Spleen (tissue), 11 donors: Measurements from ENCODE around the gene REP15. TPM values are rescaled to one million over a fixed set of nuclear protein-coding genes. Genes with fewer than 3 reads are reported as not detected.

Experiments
- DNase-seq: peaks from one replicate; pipeline ENCODE4 v3.0.0-alpha.2; 2020
- H3K27ac ChIP-seq, 8 donors: fragments of 200-600 bp; sonication (generic) in 7 of 8; 1 replicate in 4 of 8; 2 replicates in 4 of 8; pipeline versions ENCODE4 v1.5.0 to v1.8.0; 2016 to 2021; ENCODE audit warnings: inconsistent platforms in 4 of 8, mild to moderate bottlenecking in 4 of 8, moderate library complexity in 1 of 8
- H3K27me3 ChIP-seq, 7 donors: fragments of 200-600 bp; sonication (generic) in 6 of 7; replicated peaks in 1 of 7; 1 replicate in 4 of 7; 2 replicates in 3 of 7; pipeline versions ENCODE4 v1.5.0 to v1.8.0; 2016 to 2021; ENCODE audit warnings: inconsistent platforms in 3 of 7, mild to moderate bottlenecking in 1 of 7
- H3K36me3 ChIP-seq, 6 donors: fragments of 200-600 bp; sonication (generic) in 5 of 6; 1 replicate in 4 of 6; 2 replicates in 2 of 6; pipeline versions ENCODE4 v1.5.0 to v1.8.0; 2016 to 2021; ENCODE audit warnings: inconsistent platforms in 2 of 6
- H3K4me1 ChIP-seq, 6 donors: fragments of 200-600 bp; sonication (generic) in 5 of 6; 1 replicate in 3 of 6; 2 replicates in 3 of 6; pipeline versions ENCODE4 v1.5.0 to v1.8.0; 2016 to 2021; ENCODE audit warnings: inconsistent platforms in 3 of 6
- H3K4me3 ChIP-seq, 8 donors: fragments of 200-600 bp; sonication (generic) in 7 of 8; 1 replicate in 4 of 8; 2 replicates in 4 of 8; pipeline versions ENCODE4 v1.5.0 to v1.8.0; 2016 to 2021; ENCODE audit warnings: inconsistent platforms in 4 of 8, mild to moderate bottlenecking in 4 of 8, moderate library complexity in 2 of 8
- H3K9me3 ChIP-seq, 8 donors: fragments of 200-600 bp; sonication (generic) in 7 of 8; 1 replicate in 4 of 8; 2 replicates in 4 of 8; pipeline versions ENCODE4 v1.5.0 to v1.8.0; 2016 to 2021; ENCODE audit warnings: inconsistent platforms in 4 of 8
- CTCF ChIP-seq, 11 experiments: fragments of 200-600 bp in 7 of 11; fragments of 450-650 bp in 4 of 11; sonication (generic) in 4 of 11; IDR thresholded peaks in 8 of 11; conservative IDR thresholded peaks in 3 of 11; 1 replicate in 7 of 11; 2 replicates in 4 of 11; pipeline versions ENCODE4 v1.4.0 to v1.8.0; 2016 to 2021; ENCODE audit warnings: antibody characterized with exemption in 11 of 11, inconsistent platforms in 4 of 11, mild to moderate bottlenecking in 1 of 11
- POLR2A ChIP-seq, 3 donors: fragments of 450-650 bp; IDR thresholded peaks; one replicate each; pipeline ENCODE4 v1.5.1; 2017; ENCODE audit warnings: antibody characterized with exemption in 3 of 3, mild to moderate bottlenecking in 1 of 3
- POLR2AphosphoS5 ChIP-seq, 3 donors: sonication (generic); formaldehyde crosslinking; IDR thresholded peaks; one replicate each; pipeline ENCODE4 v1.5.1; 2017; ENCODE audit warnings: antibody characterized with exemption in 3 of 3
- WGBS, 5 donors: extraction: QIAGEN DNeasy Blood & Tissue Kit in 3 of 5; methylation state at CpG; one replicate each; pipeline versions ENCODE4 v1.1.5 to v1.1.7; 2013 to 2018; 5-methylcytosine and 5-hydroxymethylcytosine counted together
- intact Hi-C: fragments of 100-400 bp; cut with DNase I; formaldehyde crosslinking; loops from one replicate; pipeline ENCODE4 v1.15.0; 2023; ENCODE audit warnings: low total_unique reads
- polyA plus RNA-seq, 3 donors: library from polyadenylated mRNA; stranded (reverse); fragments of 200-250 nt; gene quantifications; one replicate each; pipeline ENCODE4 v1.2.1, GENCODE V29; 2013
- total RNA-seq, 7 donors: library from RNA; depleted of rRNA in 3 of 7; stranded (reverse); fragments of >200 nt in 3 of 7; fragmentation: NEBNext Ultra II Directional in 4 of 7; extraction: Animal tissue kit (Norgen Biotek cat#: 25700) in 4 of 7; gene quantifications; one replicate each; pipeline versions ENCODE4 v1.1.0 to v1.2.1, GENCODE V29; 2016 to 2021
- donor health status: healthy with polysubstance abuse.
- donor health status: DM: no; HTN: no; CAD: no; lungs with moderate emphysema.
- donor health status: DM: no; HTN: no; CAD: no.
- donor health status: Bipolar disorder and iron deficiency.
- donor health status: healthy.
- donor health status: DM: no; HTN: no; CAD: no.
- donor health status: DM: yes; HTN: yes; CAD: no.

Gene REP15
- total and polyA plus RNA-seq, 10 donors: 0.89 to 5.4 (median 2.8) TPM

- WGBS, 5 donors: 46 to 69% (median 64%) methylated on average over 3 of the region's 3 CpGs
- Histone ChIP-seq H3K27me3 (no peaks in the 10 kb centered on the region), H3K4me1 (no peaks in the 10 kb centered on the region), H3K9me3 (no peaks in the 10 kb centered on the region), H3K36me3 (peaks cover 0 to 44% (median 19%) of the 10 kb centered on the region in 6 donors), H3K27ac (peak overlapping the region in 4 of 8 donors; percentile 11 to 39 (median 24)), H3K4me3 (no peak overlapping the region)
- intact Hi-C loops: no loop called here
- TF ChIP-seq CTCF (IDR thresholded peaks at IDR 0.05 in 8 of 11, conservative IDR thresholded peaks at IDR 0.05 in 3 of 11): no peak
- no peak for TF ChIP-seq POLR2A (IDR thresholded peaks at IDR 0.05)
- DNase-seq: no peak
Observed at GRCh38 chr12:27673101-27673718, 23.0 kb upstream of the REP15 start.

GRCh38 chr12:27674989-27675388, 21.3 kb upstream of the REP15 start:
- no peak overlapping the region for H3K4me3 ChIP-seq
- no peak for TF ChIP-seq POLR2AphosphoS5 (IDR thresholded peaks at IDR 0.05)
- no peak for TF ChIP-seq CTCF (IDR thresholded peaks at IDR 0.05 in 8 of 11, conservative IDR thresholded peaks at IDR 0.05 in 3 of 11)
- no peak for TF ChIP-seq POLR2A (IDR thresholded peaks at IDR 0.05)
- intact Hi-C loops: no loop called here
- H3K27ac ChIP-seq: no peak overlapping the region
- no peak for DNase-seq
- H3K27me3 ChIP-seq: no peaks in the 10 kb centered on the region
- H3K36me3 ChIP-seq: peaks cover 0 to 46% (median 20%) of the 10 kb centered on the region in 6 donors
- no peaks in the 10 kb centered on the region for H3K4me1 ChIP-seq
- WGBS, 5 donors: 73 to 88% (median 74%) methylated on average over 2 of the region's 2 CpGs
- H3K9me3 ChIP-seq: no peaks in the 10 kb centered on the region

GRCh38 chr12:27680619-27681018, 15.6 kb upstream of the REP15 start:
- Histone ChIP-seq H3K4me3 (no peak overlapping the region), H3K27me3 (no peaks in the 10 kb centered on the region), H3K4me1 (no peaks in the 10 kb centered on the region), H3K36me3 (peaks cover 0 to 85% (median 46%) of the 10 kb centered on the region in 6 donors), H3K9me3 (no peaks in the 10 kb centered on the region), H3K27ac (no peak overlapping the region)
- DNase-seq: no peak
- no peak for TF ChIP-seq CTCF (IDR thresholded peaks at IDR 0.05 in 8 of 11, conservative IDR thresholded peaks at IDR 0.05 in 3 of 11)
- TF ChIP-seq POLR2A (IDR thresholded peaks at IDR 0.05): no peak
- no peak for TF ChIP-seq POLR2AphosphoS5 (IDR thresholded peaks at IDR 0.05)
- intact Hi-C loops: no loop called here

DNA sequence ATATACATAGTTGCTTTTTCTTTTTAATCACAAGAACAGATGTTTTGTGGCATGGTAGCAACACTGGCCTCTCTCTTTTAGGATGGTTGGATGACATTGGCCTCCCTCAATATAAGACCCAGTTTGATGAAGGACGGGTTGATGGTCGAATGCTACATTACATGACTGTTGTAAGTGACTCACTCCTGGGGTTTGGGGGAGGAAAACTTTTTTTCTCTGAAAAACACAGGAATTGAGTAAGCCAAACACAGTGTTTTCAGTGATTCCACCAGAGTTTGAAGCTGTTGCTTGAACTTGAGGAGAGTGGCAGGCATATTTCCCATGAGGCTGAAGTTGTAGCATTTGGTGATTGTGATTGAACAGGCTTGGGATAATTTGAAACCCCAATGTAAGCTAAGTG, 13.7 kb upstream of the REP15 start:
- no peak for DNase-seq
- H3K36me3 ChIP-seq: peaks cover 3 to 81% (median 42%) of the 10 kb centered on the region in 6 donors

More for the DNA sequence above, 13.7 kb upstream of the REP15 start:
- H3K4me1 ChIP-seq: no peaks in the 10 kb centered on the region
- H3K9me3 ChIP-seq: no peaks in the 10 kb centered on the region
- H3K27me3 ChIP-seq: no peaks in the 10 kb centered on the region
- intact Hi-C loops: no loop called here
- 88 to 99% (median 91%) methylated on average over 2 of the region's 2 CpGs for WGBS, 5 donors
- TF ChIP-seq CTCF (IDR thresholded peaks at IDR 0.05 in 8 of 11, conservative IDR thresholded peaks at IDR 0.05 in 3 of 11) (no peak), POLR2AphosphoS5 (IDR thresholded peaks at IDR 0.05) (no peak), POLR2A (IDR thresholded peaks at IDR 0.05) (no peak)
- H3K4me3 ChIP-seq: no peak overlapping the region
- no peak overlapping the region for H3K27ac ChIP-seq
